GM18858 (cell line): Measurements from ENCODE around the gene STK40.

Source experiments
- ATAC-seq: cut with Tn5 transposase; IDR thresholded peaks from one replicate; pipeline ENCODE4 v1.9.1; 2021; ENCODE audit not compliant: unreplicated experiment

STK40 gene

GRCh38 chr1:36398370-36398977, 12.8 kb upstream of the STK40 start:
- no peak for ATAC-seq

- peak; percentile 64 for ATAC-seq
Observed at GRCh38 chr1:36397378-36398230, 11.9 kb upstream of the STK40 start, which contains the start of gene LSM10. TSS of gene LSM10 (minus strand) at chr1:36397908. CDS start at chr1:36394129, 3,779 bp downstream.

GRCh38 chr1:36397083-36397377, 11.3 kb upstream of the STK40 start:
- peak; percentile 33 for ATAC-seq

- no peak for ATAC-seq
Observed at GRCh38 chr1:36396359-36396758, 10.6 kb upstream of the STK40 start.

- no peak for ATAC-seq
Observed at GRCh38 chr1:36393686-36394085, 8.0 kb upstream of the STK40 start.

GRCh38 chr1:36392836-36393235, 7.1 kb upstream of the STK40 start:
- no peak for ATAC-seq

- ATAC-seq: no peak
Observed at GRCh38 chr1:36391271-36391670, 5.5 kb upstream of the STK40 start.

- ATAC-seq: no peak
Observed at GRCh38 chr1:36390411-36390810, 4.7 kb upstream of the STK40 start.

- no peak for ATAC-seq
Observed at GRCh38 chr1:36389999-36390398, 4.3 kb upstream of the STK40 start.

- no peak for ATAC-seq
Observed at GRCh38 chr1:36389261-36389660, 3.5 kb upstream of the STK40 start.

GRCh38 chr1:36387141-36387949, 1.6 kb upstream of the STK40 start:
- ATAC-seq: no peak

GRCh38 chr1:36386265-36387140, 779 bp upstream of the STK40 start:
- no peak for ATAC-seq

- ATAC-seq: no peak
Observed at GRCh38 chr1:36384542-36385409, 948 bp downstream of the STK40 start.

- ATAC-seq: no peak
Observed at GRCh38 chr1:36383240-36383639, 2.5 kb downstream of the STK40 start.

- ATAC-seq: no peak
Observed at GRCh38 chr1:36382669-36383068, 3.1 kb downstream of the STK40 start.

- no peak for ATAC-seq
Observed at GRCh38 chr1:36382231-36382630, 3.5 kb downstream of the STK40 start.

- ATAC-seq: no peak
Observed at GRCh38 chr1:36381405-36381804, 4.3 kb downstream of the STK40 start.

GRCh38 chr1:36380782-36381181, 4.9 kb downstream of the STK40 start:
- ATAC-seq: no peak

GRCh38 chr1:36380143-36380619, 5.5 kb downstream of the STK40 start:
- ATAC-seq: no peak
